SK-N-SH (cell line): ENCODE results near the gene PLEKHG7. TPM values are rescaled to one million over a fixed set of nuclear protein-coding genes. Genes with fewer than 3 reads are reported as not detected.

Source experiments
- CTCF ChIA-PET: fragments of 300-600, 350-600 bp; formaldehyde crosslinking; extraction: SDS; loops from one replicate; lab custom pipeline; 2021; lab: Yijun Ruan, JAX
- POLR2A ChIA-PET: fragments of 350-600 bp; sonication (Branson Sonifier 250); formaldehyde crosslinking; extraction: SDS; loops from one replicate; lab custom pipeline; 2020; ENCODE audit warnings: antibody characterized with exemption, inconsistent platforms; lab: Yijun Ruan, JAX
- DNase-seq: peaks from one replicate; pipeline ENCODE4 v3.0.0; 2012
- H2AFZ ChIP-seq: fragments of 200-600 bp; sonication (generic); 2 replicates; pipeline ENCODE4 v1.8.1; 2016; ENCODE audit warnings: antibody characterized with exemption, mild to moderate bottlenecking, low read depth
- H3F3A ChIP-seq: fragments of 200-600 bp; sonication (generic); replicated peaks from 2 replicates; pipeline ENCODE3; 2016; ENCODE audit warnings: antibody characterized with exemption, mild to moderate bottlenecking; ENCODE audit not compliant: insufficient read depth
- H3K27ac ChIP-seq, 2 experiments: fragments of 200-500 bp in 1 of 2; fragments of 200-600 bp in 1 of 2; sonication (Bioruptor generic) in 1 of 2; sonication (generic), shearing (Covaris generic) in 1 of 2; 2 replicates each; pipeline versions ENCODE4 v1.5.1 to v1.6.1; 2014 to 2016; ENCODE audit warnings: low read depth in 2 of 2, inconsistent platforms in 1 of 2, low read length in 1 of 2, mild to moderate bottlenecking in 1 of 2, mixed read lengths in 1 of 2
- H3K27me3 ChIP-seq: fragments of 200-600 bp; sonication (generic), shearing (Covaris generic); 2 replicates; pipeline ENCODE4 v1.6.1; 2016; ENCODE audit warnings: mixed run types; ENCODE audit not compliant: insufficient read depth
- H3K36me3 ChIP-seq, 2 experiments: fragments of 200-500 bp in 1 of 2; fragments of 200-600 bp in 1 of 2; sonication (Bioruptor generic) in 1 of 2; sonication (generic) in 1 of 2; replicated peaks in 1 of 2; 2 replicates each; pipeline versions ENCODE3 to v1.5.1; 2014 to 2016; ENCODE audit warnings: low read length in 1 of 2, mild to moderate bottlenecking in 1 of 2; ENCODE audit not compliant: insufficient read depth in 2 of 2, control insufficient read depth in 1 of 2
- H3K4me1 ChIP-seq, 2 experiments: fragments of 200-500 bp in 1 of 2; fragments of 200-600 bp in 1 of 2; sonication (Bioruptor generic) in 1 of 2; sonication (generic), shearing (Covaris generic) in 1 of 2; 2 replicates each; pipeline versions ENCODE4 v1.5.1 to v1.6.1; 2014 to 2016; ENCODE audit warnings: low read depth in 1 of 2, low read length in 1 of 2, mixed run types in 1 of 2; ENCODE audit not compliant: insufficient read depth in 2 of 2, control insufficient read depth in 1 of 2
- H3K4me2 ChIP-seq: fragments of 200-600 bp; sonication (generic), shearing (Covaris generic); 2 replicates; pipeline ENCODE4 v1.6.1; 2017; ENCODE audit warnings: mixed run types
- H3K4me3 ChIP-seq, 2 experiments: fragments of 200-500 bp in 1 of 2; fragments of 200-600 bp in 1 of 2; sonication (Bioruptor generic) in 1 of 2; sonication (generic), shearing (Covaris generic) in 1 of 2; 2 replicates each; pipeline versions ENCODE4 v1.5.1 to v1.8.1; 2014 to 2016; ENCODE audit warnings: low read depth in 2 of 2, inconsistent platforms in 1 of 2, low read length in 1 of 2, mild to moderate bottlenecking in 1 of 2, mixed read lengths in 1 of 2, moderate library complexity in 1 of 2
- H3K79me2 ChIP-seq: fragments of 200-600 bp; sonication (generic); 2 replicates; pipeline ENCODE4 v1.8.1; 2017; ENCODE audit warnings: mild to moderate bottlenecking; ENCODE audit not compliant: insufficient read depth
- H3K9ac ChIP-seq: fragments of 200-600 bp; sonication (generic); 2 replicates; pipeline ENCODE4 v1.6.1; 2017; ENCODE audit warnings: mixed run types
- H3K9me2 ChIP-seq: fragments of 200-600 bp; sonication (generic); 2 replicates; pipeline ENCODE4 v1.6.1; 2017; ENCODE audit warnings: mixed run types
- H3K9me3 ChIP-seq: fragments of 200-600 bp; sonication (generic); 2 replicates; pipeline ENCODE4 v1.6.1; 2017; ENCODE audit warnings: mixed run types, mild to moderate bottlenecking, moderate library complexity
- H4K20me1 ChIP-seq: fragments of 200-600 bp; sonication (generic); 2 replicates; pipeline ENCODE4 v1.6.1; 2017; ENCODE audit warnings: mild to moderate bottlenecking, mixed run types; ENCODE audit not compliant: insufficient read depth
- CHD2 ChIP-seq: fragments of 150-350 bp; IDR thresholded peaks from 2 replicates; pipeline ENCODE4 v1.6.1; 2018; ENCODE audit warnings: low read length; ENCODE audit not compliant: partially characterized antibody
- ELF1 ChIP-seq: IDR thresholded peaks from 2 replicates; pipeline ENCODE4 v1.4.0; 2012
- EP300 ChIP-seq, 2 experiments: IDR thresholded peaks; 2 replicates each; pipeline versions ENCODE4 v1.4.0 to v1.6.1; 2012; ENCODE audit warnings: borderline replicate concordance in 1 of 2, low read depth in 1 of 2, low read length in 1 of 2
- EZH2phosphoT487 ChIP-seq: fragments of 200-600 bp; sonication (generic); IDR thresholded peaks from 2 replicates; pipeline ENCODE4 v1.6.1; 2017; ENCODE audit warnings: low read depth, mixed run types, mild to moderate bottlenecking, antibody characterized with exemption, moderate library complexity, borderline replicate concordance
- GATA2 ChIP-seq: sonication (generic); formaldehyde crosslinking; IDR thresholded peaks from 2 replicates; pipeline ENCODE4 v1.5.0; 2020; ENCODE audit warnings: mild to moderate bottlenecking, missing genetic modification reagents
- IRF3 ChIP-seq: fragments of 150-350 bp; IDR thresholded peaks from 2 replicates; pipeline ENCODE4 v1.6.1; 2016; ENCODE audit warnings: mild to moderate bottlenecking, low read depth, low read length
- NFIC ChIP-seq: IDR thresholded peaks from 2 replicates; pipeline ENCODE4 v1.4.0; 2012; ENCODE audit warnings: borderline replicate concordance
- RAD21 ChIP-seq: IDR thresholded peaks from 2 replicates; pipeline ENCODE4 v1.6.1; 2012; ENCODE audit warnings: mild to moderate bottlenecking, low read length
- RCOR1 ChIP-seq: fragments of 150-350 bp; IDR thresholded peaks from 2 replicates; pipeline ENCODE4 v1.6.1; 2017; ENCODE audit warnings: antibody characterized with exemption, low read length
- REST ChIP-seq: IDR thresholded peaks from 2 replicates; pipeline ENCODE4 v1.6.1; 2012; ENCODE audit warnings: mild to moderate bottlenecking, low read depth, low read length, moderate library complexity
- RFX5 ChIP-seq: IDR thresholded peaks from 2 replicates; pipeline ENCODE4 v1.6.1; 2012; ENCODE audit warnings: mild to moderate bottlenecking, improper control_type of control experiment, low read length
- SIN3A ChIP-seq: IDR thresholded peaks from 2 replicates; pipeline ENCODE4 v1.6.1; 2012; ENCODE audit warnings: low read depth, mild to moderate bottlenecking, low read length, moderate library complexity, borderline replicate concordance
- USF2 ChIP-seq: fragments of 150-350 bp; IDR thresholded peaks from 2 replicates; pipeline ENCODE4 v1.6.1; 2017; ENCODE audit warnings: antibody characterized with exemption, low read length, low read depth, borderline replicate concordance
- WGBS: methylation state at CpG from one replicate; pipeline ENCODE4 v1.1.6; 2017; ENCODE audit warnings: low lambda C conversion rate; 5-methylcytosine and 5-hydroxymethylcytosine counted together
- polyA plus RNA-seq, 3 experiments: library from polyadenylated mRNA; depleted of rRNA; stranded (reverse); fragments of >200 nt; gene quantifications; 2 replicates each; pipeline ENCODE4 v1.2.3, GENCODE V29; 2012

The PLEKHG7 gene
- polyA plus RNA-seq, 1 of the 3 experiments (the other 2 are of a cell fraction): not detected

GRCh38 chr12:92756898-92757596, 54.3 kb downstream of the PLEKHG7 start:
- H3K27me3 ChIP-seq: no peaks in the 10 kb centered on the region
- H3K79me2 ChIP-seq: no peaks in the 10 kb centered on the region
- H3K9me3 ChIP-seq: no peaks in the 10 kb centered on the region
- H3F3A ChIP-seq: peaks cover 8% of the 10 kb centered on the region
- DNase-seq: no peak
- H3K4me2 ChIP-seq: no peak overlapping the region
- ChIA-PET POLR2A (no interaction called here), CTCF (interaction anchor here (2.2 kb wide), 1 partner anchor 230 kb away, joined by 5 read pairs; no protein-coding TSS in a partner anchor)
- TF ChIP-seq RCOR1 (no peak), IRF3 (no peak), SIN3A (no peak), REST (no peak), ELF1 (no peak), NFIC (no peak), GATA2 (CRISPR knock-in tag) (no peak), RFX5 (no peak), EP300 (IDR thresholded peaks at IDR 0.05; ENCODE audit: borderline replicate concordance in 1 of 2, low read depth in 1 of 2, low read length in 1 of 2) (no peak), CHD2 (no peak), EZH2phosphoT487 (no peak), RAD21 (no peak), USF2 (no peak)
- peaks cover 0 to 3% of the 10 kb centered on the region in 2 experiments; a peak in 1 of 4 replicates for H3K4me1 ChIP-seq
- H3K36me3 ChIP-seq: no peaks in the 10 kb centered on the region
- no peak overlapping the region for H3K9ac ChIP-seq
- H3K27ac ChIP-seq: no peak overlapping the region
- no peak overlapping the region for H3K4me3 ChIP-seq
- 46% methylated on average over 3 of the region's 3 CpGs for WGBS
- H2AFZ ChIP-seq: no peak overlapping the region
- no peaks in the 10 kb centered on the region for H3K9me2 ChIP-seq
- no peaks in the 10 kb centered on the region for H4K20me1 ChIP-seq
